HG03175 (cell line): ENCODE measurements around the gene GMPPB.

Experiments
- ATAC-seq: cut with Tn5 transposase; IDR thresholded peaks from one replicate; pipeline ENCODE4 v1.9.1; 2021; ENCODE audit warnings: mild to moderate bottlenecking, moderate library complexity; ENCODE audit not compliant: unreplicated experiment

GMPPB gene

GRCh38 chr3:49673121-49673714 is 50.5 kb downstream of the GMPPB start:
- ATAC-seq = no peak

GRCh38 chr3:49671291-49672288 is 52.2 kb downstream of the GMPPB start:
- no peak for ATAC-seq

- ATAC-seq = no peak
Measured at GRCh38 chr3:49670940-49671290, 52.8 kb downstream of the GMPPB start.
